Liver (tissue), 9 donors: ENCODE results near the gene LRRC28. TPM values are rescaled to one million over a fixed set of nuclear protein-coding genes. Genes with fewer than 3 reads are reported as not detected.

Experiments
- DNase-seq: peaks from one replicate; pipeline ENCODE4 v3.0.0-alpha.2; 2017; ENCODE audit warnings: low spot score
- H3K27ac ChIP-seq, 2 donors: one replicate each; pipeline ENCODE4 v1.7.0; 2013; ENCODE audit warnings: inconsistent platforms in 2 of 2, low read length in 2 of 2, control low read depth in 1 of 2, low read depth in 1 of 2, mild to moderate bottlenecking in 1 of 2
- H3K27me3 ChIP-seq, 4 donors: one replicate each; pipeline versions ENCODE4 v1.6.1 to v1.7.0; 2013; ENCODE audit warnings: low read length in 3 of 4, inconsistent platforms in 1 of 4, mild to moderate bottlenecking in 1 of 4, moderate library complexity in 1 of 4; ENCODE audit not compliant: control insufficient read depth in 4 of 4, insufficient read depth in 4 of 4
- H3K36me3 ChIP-seq, 4 donors: one replicate each; pipeline versions ENCODE4 v1.6.1 to v1.7.0; 2013; ENCODE audit warnings: low read length in 3 of 4, mild to moderate bottlenecking in 3 of 4, low read depth in 1 of 4, moderate library complexity in 1 of 4; ENCODE audit not compliant: control insufficient read depth in 4 of 4, insufficient read depth in 3 of 4
- H3K4me1 ChIP-seq, 4 donors: one replicate each; pipeline versions ENCODE4 v1.6.1 to v1.7.0; 2013; ENCODE audit warnings: low read length in 3 of 4, mild to moderate bottlenecking in 3 of 4, moderate library complexity in 1 of 4; ENCODE audit not compliant: control insufficient read depth in 4 of 4, insufficient read depth in 4 of 4
- H3K4me3 ChIP-seq, 3 donors: one replicate each; pipeline versions ENCODE4 v1.6.1 to v1.7.0; 2013; ENCODE audit warnings: low read length in 3 of 3, control low read depth in 1 of 3, low read depth in 1 of 3, mild to moderate bottlenecking in 1 of 3
- H3K9ac ChIP-seq, 2 donors: one replicate each; pipeline ENCODE4 v1.7.0; 2013; ENCODE audit warnings: low read length in 2 of 2, mild to moderate bottlenecking in 2 of 2, moderate library complexity in 2 of 2, control low read depth in 1 of 2, low read depth in 1 of 2
- H3K9me3 ChIP-seq, 4 donors: one replicate each; pipeline versions ENCODE4 v1.6.1 to v1.7.0; 2013; ENCODE audit warnings: low read length in 3 of 4; ENCODE audit not compliant: control insufficient read depth in 4 of 4
- ATF3 ChIP-seq: IDR thresholded peaks from 2 replicates; pipeline ENCODE4 v1.6.1; 2016; ENCODE audit warnings: antibody characterized with exemption
- CTCF ChIP-seq: fragments of 150-350 bp; IDR thresholded peaks from 2 replicates; pipeline ENCODE4 v1.5.1; 2017; ENCODE audit warnings: improper control_type of control experiment, low read depth, low read length; ENCODE audit not compliant: missing input control
- EGR1 ChIP-seq, 2 donors: IDR thresholded peaks; 2 replicates each; pipeline ENCODE4 v1.6.1; 2016 to 2018; ENCODE audit warnings: antibody characterized with exemption in 2 of 2, low read depth in 2 of 2
- FOXA1 ChIP-seq: IDR thresholded peaks from 2 replicates; pipeline ENCODE4 v1.6.1; 2016; ENCODE audit warnings: antibody characterized with exemption
- FOXA2 ChIP-seq: IDR thresholded peaks from 2 replicates; pipeline ENCODE4 v1.6.1; 2016; ENCODE audit warnings: antibody characterized with exemption
- GABPA ChIP-seq, 2 donors: IDR thresholded peaks in 1 of 2; conservative IDR thresholded peaks in 1 of 2; 2 replicates each; pipeline ENCODE4 v1.6.1; 2016; ENCODE audit warnings: antibody characterized with exemption in 2 of 2, mild to moderate bottlenecking in 1 of 2, moderate library complexity in 1 of 2
- HNF4A ChIP-seq, 2 donors: conservative IDR thresholded peaks; 2 replicates each; pipeline ENCODE4 v1.6.1; 2016; ENCODE audit warnings: antibody characterized with exemption in 2 of 2, mild to moderate bottlenecking in 2 of 2
- HNF4G ChIP-seq: IDR thresholded peaks from 2 replicates; pipeline ENCODE4 v1.6.1; 2016; ENCODE audit warnings: antibody characterized with exemption
- JUND ChIP-seq, 2 donors: IDR thresholded peaks; 2 replicates each; pipeline ENCODE4 v1.6.1; 2016; ENCODE audit warnings: antibody characterized with exemption in 2 of 2
- MAX ChIP-seq: IDR thresholded peaks from 2 replicates; pipeline ENCODE4 v1.6.1; 2016; ENCODE audit warnings: antibody characterized with exemption
- NR2F2 ChIP-seq: IDR thresholded peaks from 2 replicates; pipeline ENCODE4 v1.6.1; 2016; ENCODE audit warnings: antibody characterized with exemption
- RAD21 ChIP-seq, 2 donors: IDR thresholded peaks; 2 replicates each; pipeline ENCODE4 v1.6.1; 2016; ENCODE audit warnings: antibody characterized with exemption in 2 of 2, mild to moderate bottlenecking in 2 of 2
- REST ChIP-seq: IDR thresholded peaks from 2 replicates; pipeline ENCODE4 v1.6.1; 2016; ENCODE audit warnings: antibody characterized with exemption, mild to moderate bottlenecking
- RXRA ChIP-seq, 2 donors: IDR thresholded peaks; 2 replicates each; pipeline ENCODE4 v1.6.1; 2017 to 2018; ENCODE audit warnings: antibody characterized with exemption in 2 of 2, mild to moderate bottlenecking in 1 of 2
- SP1 ChIP-seq: IDR thresholded peaks from 2 replicates; pipeline ENCODE4 v1.6.1; 2018; ENCODE audit warnings: antibody characterized with exemption, mild to moderate bottlenecking
- TAF1 ChIP-seq: conservative IDR thresholded peaks from 2 replicates; pipeline ENCODE4 v1.6.1; 2016; ENCODE audit warnings: antibody characterized with exemption, mild to moderate bottlenecking
- YY1 ChIP-seq: IDR thresholded peaks from 2 replicates; pipeline ENCODE4 v1.6.1; 2016; ENCODE audit warnings: antibody characterized with exemption, mild to moderate bottlenecking
- ZBTB33 ChIP-seq: IDR thresholded peaks from 2 replicates; pipeline ENCODE4 v1.6.1; 2016; ENCODE audit warnings: antibody characterized with exemption
- WGBS: extraction: QIAGEN DNeasy Blood & Tissue Kit; methylation state at CpG from one replicate; pipeline ENCODE4 v1.1.7; 2013; 5-methylcytosine and 5-hydroxymethylcytosine counted together
- polyA plus RNA-seq, 2 donors: library from polyadenylated mRNA; stranded (reverse) in 1 of 2; unstranded in 1 of 2; fragments of 200-250 nt in 1 of 2; fragments of >200 nt in 1 of 2; fragmentation: Nextera tagmentation in 1 of 2; extraction: Ambion mirVana in 1 of 2; gene quantifications; one replicate each; pipeline versions ENCODE4 v1.2.1 to v1.2.3, GENCODE V29; 2013 to 2015
- total RNA-seq, 2 donors: library from RNA; depleted of rRNA; stranded (reverse); fragments of >200 nt; gene quantifications; one replicate each; pipeline ENCODE4 v1.2.3, GENCODE V29; 2014
- donor health status: healthy.
- donor health status: healthy.
- donor health status: healthy.
- donor health status: healthy.
- donor health status: healthy.

The LRRC28 gene
- total and polyA plus RNA-seq, 4 donors, result 15.4 to 46.6 (median 41.0) TPM

GRCh38 chr15:99347574-99347973, 96.3 kb downstream of the LRRC28 start:
- Histone ChIP-seq H3K27ac (no peak overlapping the region), H3K27me3 (no peaks in the 10 kb centered on the region), H3K4me1 (peaks cover 0 to 3% (median 0%) of the 10 kb centered on the region in 4 donors), H3K4me3 (no peak overlapping the region), H3K9ac (no peak overlapping the region), H3K36me3 (peaks cover 0 to 5% (median 2%) of the 10 kb centered on the region in 4 donors), H3K9me3 (no peaks in the 10 kb centered on the region)
- WGBS, result 100% methylated on average over 1 of the region's 1 CpG
- DNase-seq, result no peak
- TF ChIP-seq ATF3 (no peak), JUND (IDR thresholded peaks at IDR 0.05) (no peak), HNF4A (conservative IDR thresholded peaks at IDR 0.05) (no peak), GABPA (IDR thresholded peaks at IDR 0.05 in 1 of 2, conservative IDR thresholded peaks at IDR 0.05 in 1 of 2) (no peak), RXRA (IDR thresholded peaks at IDR 0.05) (no peak), FOXA2 (no peak), ZBTB33 (no peak), CTCF (no peak), YY1 (no peak), FOXA1 (no peak)

- Histone ChIP-seq H3K9me3 (no peaks in the 10 kb centered on the region), H3K36me3 (peaks cover 2 to 9% (median 4%) of the 10 kb centered on the region in 4 donors), H3K27ac (no peak overlapping the region), H3K9ac (no peak overlapping the region), H3K4me3 (no peak overlapping the region), H3K4me1 (no peaks in the 10 kb centered on the region), H3K27me3 (no peaks in the 10 kb centered on the region)
- DNase-seq, result no peak
- WGBS, result 96% methylated on average over 3 of the region's 3 CpGs
- TF ChIP-seq HNF4A (conservative IDR thresholded peaks at IDR 0.05) (no peak), NR2F2 (no peak), FOXA1 (no peak), RXRA (IDR thresholded peaks at IDR 0.05) (no peak), MAX (no peak), CTCF (no peak), EGR1 (IDR thresholded peaks at IDR 0.05; ENCODE audit: low read depth in 2 of 2) (no peak), ATF3 (no peak), HNF4G (no peak), SP1 (no peak), RAD21 (IDR thresholded peaks at IDR 0.05) (no peak), FOXA2 (no peak), ZBTB33 (no peak), TAF1 (no peak), GABPA (IDR thresholded peaks at IDR 0.05 in 1 of 2, conservative IDR thresholded peaks at IDR 0.05 in 1 of 2) (no peak), YY1 (no peak), REST (no peak), JUND (IDR thresholded peaks at IDR 0.05) (no peak)
These were observed 97.1 kb downstream of the LRRC28 start for GRCh38 chr15:99348412-99348811.
